Naive B cell (primary cell): ENCODE data around the gene PLK2. TPM values are rescaled to one million over a fixed set of nuclear protein-coding genes. Genes with fewer than 3 reads are reported as not detected.
A peak's percentile ranks its signal among the peaks of the same experiment; 100 is the strongest.

Experiments
- ATAC-seq, 2 donors: fragments of 150-1000 bp; cut with Tn5 transposase; 2 replicates each; pipeline ENCODE4 v1.10.0; 2021; ENCODE audit warnings: low read depth in 2 of 2, mild to moderate bottlenecking in 2 of 2, moderate library complexity in 2 of 2
- DNase-seq: peaks from one replicate; pipeline ENCODE4 v3.0.0; 2022
- H3K27ac Mint-ChIP-seq, 6 donors: one replicate each; pipeline ENCODE4 v1.8.0; 2020 to 2022; ENCODE audit warnings: mild to moderate bottlenecking in 6 of 6, mixed read lengths in 6 of 6, moderate library complexity in 5 of 6, inconsistent platforms in 2 of 6
- H3K27me3 Mint-ChIP-seq, 3 donors: one replicate each; pipeline ENCODE4 v1.8.0; 2021 to 2022; ENCODE audit warnings: mixed read lengths in 3 of 3, mild to moderate bottlenecking in 1 of 3
- H3K36me3 Mint-ChIP-seq, 2 donors: one replicate each; pipeline ENCODE4 v1.8.0; 2020 to 2022; ENCODE audit warnings: mixed read lengths in 2 of 2, inconsistent platforms in 1 of 2, mild to moderate bottlenecking in 1 of 2
- H3K4me1 Mint-ChIP-seq, 3 donors: one replicate each; pipeline ENCODE4 v1.8.0; 2020 to 2022; ENCODE audit warnings: mixed read lengths in 3 of 3, inconsistent platforms in 1 of 3, mild to moderate bottlenecking in 1 of 3, moderate library complexity in 1 of 3
- H3K4me3 Mint-ChIP-seq, 8 donors: one replicate each; pipeline ENCODE4 v1.8.0; 2020 to 2022; ENCODE audit warnings: mild to moderate bottlenecking in 8 of 8, mixed read lengths in 8 of 8, moderate library complexity in 8 of 8, inconsistent platforms in 2 of 8
- H3K9me3 Mint-ChIP-seq, 7 donors: one replicate each; pipeline ENCODE4 v1.8.0; 2020 to 2022; ENCODE audit warnings: mixed read lengths in 7 of 7, mild to moderate bottlenecking in 5 of 7, inconsistent platforms in 2 of 7, moderate library complexity in 1 of 7
- polyA plus RNA-seq, 6 donors: library from polyadenylated mRNA; unstranded; fragments of 300-500 nt; fragmentation: Illumina TruSeq; gene quantifications; one replicate each; pipeline ENCODE4 v1.2.3, GENCODE V29; 2021; ENCODE audit warnings: low read depth in 6 of 6

The PLK2 gene
- polyA plus RNA-seq, 6 donors from 2014 or later, result 1.9 to 8.9 (median 7.5) TPM

DNA sequence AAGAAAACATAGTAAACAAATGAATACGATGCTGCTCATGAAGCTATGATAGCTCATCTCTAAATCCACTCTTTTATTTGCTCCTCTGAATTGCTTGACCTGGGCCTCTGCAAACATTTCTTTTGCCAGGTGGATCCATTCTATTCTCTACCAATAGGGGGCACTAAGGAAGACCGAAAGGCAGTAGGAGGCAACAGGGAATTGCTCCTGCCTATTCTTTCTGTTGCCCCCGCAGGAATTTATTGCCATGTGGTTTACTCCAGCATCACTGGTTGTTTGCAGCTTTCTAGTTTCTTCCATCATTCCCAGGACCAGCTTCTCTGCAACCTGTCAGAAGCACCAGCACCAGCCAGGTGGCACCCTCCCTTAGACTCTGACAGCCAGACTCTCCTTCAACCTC is 36.6 kb upstream of the PLK2 start:
- DNase-seq, result no peak
- peak overlapping the region in 5 of 8 donors; percentile 34 to 92 (median 76) for H3K4me3 Mint-ChIP-seq
- H3K27ac Mint-ChIP-seq, result peak overlapping the region in 4 of 6 donors; percentile 89 to 98 (median 92)
- peaks cover 0 to 27% (median 14%) of the 10 kb centered on the region in 7 donors for H3K9me3 Mint-ChIP-seq
- peaks cover 71 to 82% (median 76%) of the 10 kb centered on the region in 3 donors for H3K4me1 Mint-ChIP-seq
- no peak for ATAC-seq
- H3K27me3 Mint-ChIP-seq, result no peaks in the 10 kb centered on the region
- peaks cover 46 to 53% of the 10 kb centered on the region in 2 donors for H3K36me3 Mint-ChIP-seq

DNA sequence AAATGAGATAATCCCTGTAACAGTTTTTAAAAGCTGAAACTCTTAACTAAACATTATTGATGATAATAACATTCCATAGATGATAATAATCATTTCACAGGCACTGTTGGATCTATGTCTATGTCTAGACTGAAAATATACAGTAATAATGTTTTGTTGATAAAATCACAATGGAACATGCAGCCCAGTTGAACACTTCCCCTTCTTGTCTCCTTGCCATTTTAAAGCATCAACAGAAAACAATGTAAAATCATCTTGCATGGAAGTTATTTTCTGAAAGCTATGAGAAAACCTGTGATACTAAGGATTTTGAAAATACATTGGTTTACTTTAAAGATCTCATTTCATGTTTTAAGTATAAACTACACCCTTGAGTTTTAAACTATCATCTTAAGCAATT is 33.3 kb upstream of the PLK2 start:
- H3K36me3 Mint-ChIP-seq, result peaks cover 46 to 53% of the 10 kb centered on the region in 2 donors
- H3K27me3 Mint-ChIP-seq, result no peaks in the 10 kb centered on the region
- peak overlapping the region; percentile 7 to 82 (median 46) for H3K27ac Mint-ChIP-seq
- peaks cover 0 to 25% (median 14%) of the 10 kb centered on the region in 7 donors for H3K9me3 Mint-ChIP-seq
- peaks cover 59 to 70% (median 69%) of the 10 kb centered on the region in 3 donors for H3K4me1 Mint-ChIP-seq
- ATAC-seq (no peak), DNase-seq (no peak)
- peak overlapping the region; percentile 74 to 98 (median 89) for H3K4me3 Mint-ChIP-seq

DNA sequence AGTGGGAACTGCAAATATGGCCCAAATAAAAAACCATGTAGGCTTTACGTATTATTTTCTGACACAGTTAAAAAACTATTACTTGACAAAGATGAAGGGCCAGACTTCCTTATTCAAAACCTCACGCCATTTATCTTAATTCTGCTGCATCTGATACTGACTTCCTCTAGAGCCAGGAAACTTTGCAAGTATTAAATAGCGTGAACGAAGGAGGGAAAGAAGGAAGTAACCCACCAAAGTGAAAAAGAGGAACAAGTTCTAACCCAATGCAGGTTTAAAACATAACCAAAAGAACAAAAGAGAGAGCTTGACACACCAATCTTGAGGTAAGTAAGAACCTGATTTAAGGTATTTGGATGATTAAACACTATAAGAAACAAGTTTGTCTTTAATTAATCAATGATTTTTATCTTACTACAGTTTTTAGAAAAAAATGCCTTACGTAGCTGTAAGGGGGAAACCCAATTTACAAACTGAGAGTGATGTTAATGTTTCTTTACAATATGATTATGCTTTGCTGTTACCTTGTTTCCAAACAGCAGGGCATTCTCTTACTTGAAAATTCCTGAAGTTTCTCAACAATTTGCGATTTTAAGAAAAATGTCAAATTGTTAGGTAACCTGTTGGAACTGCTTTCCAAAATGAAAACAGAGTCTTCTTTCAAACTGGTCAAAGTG is 31.5 kb upstream of the PLK2 start, which contains the start of gene GAPT:
GAPT (plus strand) TSS at position 220 of the 677 bp plus-strand sequence. CDS start 3,102 bp downstream, outside the sequence.
- Mint-ChIP-seq H3K4me3 (peak within 1 kb of the TSS; percentile 74 to 98 (median 90)), H3K27ac (peak within 1 kb of the TSS; percentile 82 to 96 (median 90)), H3K9me3 (peaks cover 0 to 17% (median 10%) of the 10 kb centered on the region in 7 donors), H3K4me1 (peaks cover 42 to 53% (median 52%) of the 10 kb centered on the region in 3 donors), H3K27me3 (no peaks in the 10 kb centered on the region), H3K36me3 (peaks cover 32 to 38% of the 10 kb centered on the region in 2 donors)
- peak; percentile 81 for DNase-seq
- ATAC-seq, result peak; percentile 93 to 95

DNA sequence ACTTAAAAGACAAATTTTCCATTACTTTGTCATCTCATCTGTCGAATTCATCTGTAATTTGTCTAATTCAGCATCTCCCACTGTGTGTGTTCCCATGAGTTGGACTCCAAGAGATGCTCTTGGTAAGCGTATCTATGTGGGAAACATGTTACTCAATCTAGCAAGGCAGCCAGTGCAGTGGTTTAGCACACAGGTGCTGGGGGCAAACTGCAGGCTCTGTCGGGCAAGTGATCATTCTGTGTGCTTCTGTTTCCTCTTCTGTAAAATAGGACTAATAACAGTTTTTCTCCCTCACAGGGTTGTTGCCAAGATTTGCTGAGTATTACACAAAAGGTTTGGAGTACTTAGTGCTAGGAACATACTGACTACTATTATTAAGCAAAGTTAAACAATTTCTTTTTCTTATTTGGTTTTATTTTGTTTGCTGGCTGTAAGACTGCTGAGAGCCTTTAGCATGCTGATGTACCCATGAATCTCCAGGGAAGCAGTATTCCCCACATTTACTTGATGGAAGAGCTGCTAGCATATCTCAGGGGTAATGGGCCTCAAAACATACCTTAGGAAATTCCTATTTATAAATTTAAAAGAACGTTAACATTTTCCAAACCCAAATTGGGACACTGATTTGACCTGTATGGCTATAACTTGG is 30.6 kb upstream of the PLK2 start:
- Mint-ChIP-seq H3K27ac (peak overlapping the region; percentile 58 to 95 (median 78)), H3K4me3 (peak overlapping the region; percentile 49 to 98 (median 78))
- ATAC-seq, result peak; percentile 54 to 64

DNA sequence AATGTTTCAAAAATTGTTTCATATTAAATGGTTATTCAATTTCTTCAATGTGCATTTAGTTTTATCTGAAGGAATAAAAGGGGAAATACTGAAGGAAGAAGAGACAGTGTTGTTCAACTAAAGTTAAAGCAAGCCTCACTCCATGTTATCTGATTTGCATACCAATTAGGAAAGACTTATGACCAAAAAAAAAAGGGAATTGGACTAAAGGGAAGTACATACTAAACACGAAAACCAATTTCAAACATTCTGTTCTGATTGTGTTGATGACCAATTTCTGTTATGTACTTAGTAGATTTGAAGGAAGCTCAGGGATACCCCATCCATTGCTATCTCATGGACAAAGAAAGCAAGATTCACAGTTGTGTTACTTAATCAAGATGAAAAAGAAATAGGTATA is 26.4 kb upstream of the PLK2 start:
- Mint-ChIP-seq H3K27ac (peak overlapping the region in 2 of 6 donors; percentile 21 to 53), H3K4me3 (no peak overlapping the region), H3K4me1 (peaks cover 23 to 50% (median 37%) of the 10 kb centered on the region in 3 donors), H3K27me3 (no peaks in the 10 kb centered on the region), H3K36me3 (no peaks in the 10 kb centered on the region), H3K9me3 (peaks cover 0 to 3% (median 0%) of the 10 kb centered on the region in 7 donors)
- ATAC-seq (no peak), DNase-seq (no peak)

More for the DNA sequence above, 30.6 kb upstream of the PLK2 start:
- Mint-ChIP-seq H3K27me3 (no peaks in the 10 kb centered on the region), H3K36me3 (peaks cover 24 to 30% of the 10 kb centered on the region in 2 donors), H3K4me1 (peaks cover 38 to 52% (median 49%) of the 10 kb centered on the region in 3 donors), H3K9me3 (peaks cover 0 to 8% (median 3%) of the 10 kb centered on the region in 7 donors)
- DNase-seq, result peak; percentile 49

DNA sequence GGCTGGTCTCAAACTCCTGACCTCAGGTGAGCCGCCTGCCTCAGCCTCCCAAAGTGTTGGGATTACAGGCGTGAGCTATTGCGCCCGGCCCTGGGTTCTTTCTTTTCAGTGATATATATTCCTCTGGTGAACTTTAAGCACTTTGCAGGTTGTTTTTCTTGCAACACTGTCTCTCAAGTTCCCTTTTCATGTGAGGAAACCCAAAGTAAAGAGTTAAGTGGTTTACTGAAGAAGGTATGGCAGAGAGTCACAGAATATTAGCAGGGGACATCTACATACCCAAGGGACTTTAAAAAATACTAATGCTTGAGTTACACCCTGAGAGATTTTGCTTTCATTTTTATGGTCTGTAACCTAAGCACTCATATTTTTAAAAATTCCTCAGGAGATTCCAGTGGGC is 24.6 kb upstream of the PLK2 start:
- no peak for DNase-seq
- ATAC-seq, result peak; percentile 68 to 71
- Mint-ChIP-seq H3K4me1 (peaks cover 13 to 34% (median 26%) of the 10 kb centered on the region in 3 donors), H3K36me3 (no peaks in the 10 kb centered on the region), H3K27me3 (no peaks in the 10 kb centered on the region), H3K4me3 (peak overlapping the region in 6 of 8 donors; percentile 45 to 82 (median 66)), H3K27ac (peak overlapping the region in 3 of 6 donors; percentile 33 to 75 (median 69)), H3K9me3 (peaks cover 0 to 3% (median 0%) of the 10 kb centered on the region in 7 donors)

DNA sequence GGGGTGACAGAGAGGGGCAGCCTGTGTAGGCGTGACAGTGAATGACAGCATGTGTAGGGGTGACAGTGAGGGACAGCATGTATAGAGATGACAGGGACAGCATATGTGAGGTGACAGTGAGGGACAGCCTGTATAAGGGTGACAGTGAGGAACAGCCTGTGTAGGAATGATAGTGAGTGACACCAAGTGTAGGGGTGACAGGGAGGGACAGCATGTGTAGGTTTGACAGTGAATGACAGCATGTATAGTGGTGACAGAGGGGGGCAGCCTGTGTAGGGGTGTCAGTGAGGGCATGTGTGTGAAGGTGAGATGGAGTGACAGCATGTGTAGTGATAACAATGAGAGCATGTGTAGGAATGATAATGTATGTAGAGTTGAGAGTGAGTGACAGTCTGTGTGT is 22.6 kb upstream of the PLK2 start:
- Mint-ChIP-seq H3K4me3 (no peak overlapping the region), H3K4me1 (peaks cover 14 to 37% (median 26%) of the 10 kb centered on the region in 3 donors), H3K27ac (no peak overlapping the region), H3K9me3 (peaks cover 0 to 3% (median 0%) of the 10 kb centered on the region in 7 donors), H3K27me3 (no peaks in the 10 kb centered on the region), H3K36me3 (no peaks in the 10 kb centered on the region)
- DNase-seq (no peak), ATAC-seq (no peak)

DNA sequence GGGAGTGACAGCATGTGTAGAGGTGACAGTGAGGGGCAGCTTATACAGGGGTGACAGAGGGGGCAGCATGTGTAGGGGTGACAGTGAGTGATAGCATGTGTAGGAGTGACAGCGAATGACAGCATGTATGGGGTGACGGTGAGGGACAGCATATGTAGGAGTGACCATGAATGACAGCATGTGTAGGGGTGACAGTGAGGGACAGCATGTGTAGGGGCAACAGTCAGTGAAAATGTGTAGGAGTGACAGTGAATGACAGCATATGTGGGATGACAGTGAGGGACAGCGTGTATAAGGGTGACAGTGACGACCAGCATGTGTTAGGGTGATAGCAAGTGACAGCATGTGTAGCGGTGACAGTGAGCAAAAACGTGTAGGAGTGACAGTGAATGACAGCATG is 21.9 kb upstream of the PLK2 start:
- DNase-seq (no peak), ATAC-seq (no peak)
- no peaks in the 10 kb centered on the region for H3K36me3 Mint-ChIP-seq
- H3K27me3 Mint-ChIP-seq, result no peaks in the 10 kb centered on the region
- peaks cover 18 to 43% (median 32%) of the 10 kb centered on the region in 3 donors for H3K4me1 Mint-ChIP-seq
- H3K27ac Mint-ChIP-seq, result no peak overlapping the region
- H3K9me3 Mint-ChIP-seq, result no peaks in the 10 kb centered on the region
- no peak overlapping the region for H3K4me3 Mint-ChIP-seq

DNA sequence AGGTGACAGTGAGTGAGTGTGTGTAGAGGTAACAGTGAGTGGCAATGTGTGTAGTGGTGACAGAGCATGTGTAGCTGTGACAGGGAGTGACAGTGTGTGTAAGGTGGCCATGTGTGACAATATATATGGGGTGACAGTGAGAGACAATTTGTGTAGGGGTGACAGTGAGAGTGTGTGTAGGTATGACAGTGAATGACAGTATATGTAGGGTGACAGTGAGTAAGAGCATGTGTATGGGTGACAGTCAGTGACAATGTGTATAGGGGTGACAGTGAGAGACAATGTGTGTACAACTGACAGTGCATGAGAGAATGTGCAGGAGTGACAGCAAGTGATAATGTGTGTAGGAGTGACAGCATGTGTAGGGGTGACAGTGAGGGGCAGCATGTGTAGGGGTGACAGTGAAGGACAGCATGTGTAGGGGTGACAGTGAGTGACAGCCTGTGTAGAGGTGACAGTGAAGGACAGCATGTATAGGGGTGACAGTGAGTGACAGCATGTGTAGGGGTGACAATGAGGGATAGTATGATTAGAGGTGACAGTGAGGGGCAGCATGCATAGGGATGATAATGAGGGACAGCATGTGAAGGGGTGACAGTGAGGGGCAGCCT is 21.3 kb upstream of the PLK2 start:
- H3K9me3 Mint-ChIP-seq, result peaks cover 0 to 3% (median under 1%) of the 10 kb centered on the region in 7 donors
- H3K27ac Mint-ChIP-seq, result no peak overlapping the region
- DNase-seq, result no peak
- no peak overlapping the region for H3K4me3 Mint-ChIP-seq
- ATAC-seq, result no peak
- H3K27me3 Mint-ChIP-seq, result no peaks in the 10 kb centered on the region
- peaks cover 19 to 43% (median 33%) of the 10 kb centered on the region in 3 donors for H3K4me1 Mint-ChIP-seq
- peaks cover 0 to 2% of the 10 kb centered on the region in 2 donors for H3K36me3 Mint-ChIP-seq

DNA sequence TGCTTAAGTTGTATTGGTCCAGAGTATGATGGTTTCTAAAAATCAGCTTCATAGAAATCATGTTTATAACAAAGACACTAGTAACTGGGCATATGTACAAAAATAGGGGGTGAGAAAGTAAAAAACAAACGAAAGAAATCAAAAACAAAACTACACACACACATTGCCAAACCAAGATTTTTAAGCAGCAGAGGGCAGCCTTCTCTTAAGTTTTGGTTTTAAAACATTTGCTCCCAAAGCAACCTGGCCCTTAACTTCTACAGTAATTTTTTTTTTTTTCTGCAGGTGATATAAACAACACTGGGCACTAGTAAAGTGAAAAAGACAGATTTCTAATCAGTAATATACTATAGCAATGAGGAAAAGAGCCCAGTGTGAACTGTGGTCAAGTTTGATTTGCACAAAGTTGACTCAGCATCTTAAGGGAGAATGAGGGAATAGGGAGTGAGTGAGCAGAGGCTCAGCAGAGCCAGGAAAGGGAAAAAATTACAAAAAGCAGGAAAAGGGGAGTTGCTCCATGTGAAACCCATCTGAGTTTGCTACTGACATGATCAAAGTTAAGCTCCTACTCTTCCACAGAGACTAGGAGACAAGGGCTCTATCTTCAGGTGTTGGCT is 18.0 kb upstream of the PLK2 start:
- DNase-seq, result no peak

DNA sequence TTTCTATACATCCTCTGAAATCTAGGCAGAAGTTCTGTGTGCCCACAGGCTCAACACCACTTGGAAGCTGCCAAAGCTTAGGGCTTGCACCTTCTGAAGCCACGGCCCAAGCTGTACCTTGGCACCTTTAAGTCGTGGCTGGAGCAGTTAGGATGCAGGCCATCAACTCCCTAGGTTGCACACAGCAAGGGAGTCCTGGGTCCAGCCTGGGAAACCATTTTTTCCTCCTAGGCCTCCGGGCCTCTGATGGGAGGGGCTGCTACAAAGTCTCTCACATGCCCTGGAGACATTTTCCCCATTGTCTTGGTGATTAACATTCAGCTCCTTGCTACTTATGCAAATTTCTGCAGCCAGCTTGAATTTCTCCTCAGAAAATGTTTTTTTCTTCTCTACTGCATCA is 15.5 kb upstream of the PLK2 start:
- Mint-ChIP-seq H3K4me3 (no peak overlapping the region), H3K4me1 (peaks cover 14 to 27% (median 17%) of the 10 kb centered on the region in 3 donors), H3K9me3 (peaks cover 6 to 17% (median 8%) of the 10 kb centered on the region in 7 donors), H3K36me3 (peaks cover 4 to 11% of the 10 kb centered on the region in 2 donors), H3K27ac (peak overlapping the region in 1 of 6 donors; percentile 38), H3K27me3 (no peaks in the 10 kb centered on the region)
- DNase-seq (no peak), ATAC-seq (no peak)

More for the DNA sequence above, 18.0 kb upstream of the PLK2 start:
- H3K36me3 Mint-ChIP-seq, result peaks cover 4 to 11% of the 10 kb centered on the region in 2 donors
- no peaks in the 10 kb centered on the region for H3K27me3 Mint-ChIP-seq
- ATAC-seq, result peak; percentile 32 to 53
- peak overlapping the region in 1 of 6 donors; percentile 86 for H3K27ac Mint-ChIP-seq
- H3K4me3 Mint-ChIP-seq, result peak overlapping the region in 4 of 8 donors; percentile 4 to 69 (median 20)
- peaks cover 14 to 21% (median 17%) of the 10 kb centered on the region in 3 donors for H3K4me1 Mint-ChIP-seq
- H3K9me3 Mint-ChIP-seq, result peaks cover 6 to 17% (median 8%) of the 10 kb centered on the region in 7 donors

DNA sequence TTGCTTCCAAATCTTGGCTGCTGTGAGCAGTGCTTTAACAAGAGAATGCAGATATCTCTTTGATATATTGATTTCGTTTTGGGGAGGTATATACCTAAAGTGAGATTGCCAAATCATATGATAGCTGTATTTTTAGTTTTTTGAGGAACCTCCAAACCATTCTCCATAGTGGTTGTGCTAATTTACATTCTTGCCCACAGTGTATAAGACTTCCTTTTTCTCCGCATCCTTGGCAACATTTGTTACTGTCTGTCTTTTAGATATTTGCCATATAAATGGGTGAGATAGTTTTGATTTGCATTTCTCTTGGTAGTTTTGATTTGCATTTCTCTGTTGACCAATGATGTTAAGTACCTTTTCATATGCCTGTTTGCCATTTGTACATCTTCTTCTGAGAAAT is 10.0 kb upstream of the PLK2 start:
- Mint-ChIP-seq H3K27me3 (no peaks in the 10 kb centered on the region), H3K9me3 (peaks cover 0 to 9% (median 4%) of the 10 kb centered on the region in 7 donors), H3K4me3 (peak overlapping the region in 1 of 8 donors; percentile 26), H3K27ac (no peak overlapping the region), H3K36me3 (no peaks in the 10 kb centered on the region), H3K4me1 (peaks cover 11 to 17% (median 14%) of the 10 kb centered on the region in 3 donors)
- peak; percentile 52 to 70 for ATAC-seq
- DNase-seq, result no peak

DNA sequence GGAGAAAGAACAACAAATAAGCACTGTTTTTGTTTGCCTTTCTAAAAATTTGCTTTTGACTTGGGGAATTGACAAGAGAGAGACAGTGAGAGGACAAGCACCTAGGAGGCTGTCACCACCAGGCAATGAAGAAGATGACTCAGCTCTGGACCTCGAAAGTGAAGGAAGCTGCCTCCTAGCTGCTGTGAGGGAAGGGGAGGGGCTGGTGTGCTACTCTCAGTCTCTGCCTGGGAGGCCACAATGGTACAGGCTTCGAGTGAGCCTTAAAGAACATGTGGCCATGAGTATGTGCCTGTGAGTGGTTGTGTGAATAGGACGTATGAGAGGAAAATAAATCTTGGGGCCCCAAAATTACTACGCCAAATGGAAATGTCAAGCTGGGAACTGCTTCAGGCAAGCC is 7.1 kb upstream of the PLK2 start:
- peak overlapping the region in 1 of 6 donors; percentile 52 for H3K27ac Mint-ChIP-seq
- H3K27me3 Mint-ChIP-seq, result no peaks in the 10 kb centered on the region
- H3K4me1 Mint-ChIP-seq, result peaks cover 14 to 17% (median 14%) of the 10 kb centered on the region in 3 donors
- peaks cover 0 to 2% (median 0%) of the 10 kb centered on the region in 7 donors for H3K9me3 Mint-ChIP-seq
- H3K36me3 Mint-ChIP-seq, result no peaks in the 10 kb centered on the region
- no peak for DNase-seq
- H3K4me3 Mint-ChIP-seq, result no peak overlapping the region
- peak in 1 of 2 donors; percentile 30 for ATAC-seq
